Right hindlimb (tissue), 1 donor: ENCODE data around the gene WDR35.

ENCODE experiments used
- DNase-seq: peaks from one replicate; pipeline ENCODE4 v3.0.0-alpha.2; 2018

WDR35 gene

DNA sequence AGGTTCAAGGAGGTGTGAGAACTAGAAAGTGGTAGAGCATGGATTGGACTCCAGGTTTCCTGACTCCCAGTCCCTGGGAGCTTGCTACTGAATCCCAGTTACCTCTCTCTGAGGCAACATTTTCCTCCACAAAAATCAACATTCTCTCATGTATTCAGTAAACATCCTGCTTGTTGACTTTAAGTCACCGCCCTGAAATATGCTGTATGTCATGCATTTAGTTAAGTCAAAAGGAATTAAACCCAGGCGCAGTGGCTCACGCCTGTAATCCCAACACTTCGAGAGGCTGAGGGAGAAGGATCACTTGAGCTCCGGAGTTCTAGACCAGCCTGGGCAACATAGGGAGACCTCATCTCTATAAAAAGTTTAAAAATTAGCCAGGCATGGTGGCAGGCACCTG, 18.8 kb upstream of the WDR35 start:
- no peak for DNase-seq

DNA sequence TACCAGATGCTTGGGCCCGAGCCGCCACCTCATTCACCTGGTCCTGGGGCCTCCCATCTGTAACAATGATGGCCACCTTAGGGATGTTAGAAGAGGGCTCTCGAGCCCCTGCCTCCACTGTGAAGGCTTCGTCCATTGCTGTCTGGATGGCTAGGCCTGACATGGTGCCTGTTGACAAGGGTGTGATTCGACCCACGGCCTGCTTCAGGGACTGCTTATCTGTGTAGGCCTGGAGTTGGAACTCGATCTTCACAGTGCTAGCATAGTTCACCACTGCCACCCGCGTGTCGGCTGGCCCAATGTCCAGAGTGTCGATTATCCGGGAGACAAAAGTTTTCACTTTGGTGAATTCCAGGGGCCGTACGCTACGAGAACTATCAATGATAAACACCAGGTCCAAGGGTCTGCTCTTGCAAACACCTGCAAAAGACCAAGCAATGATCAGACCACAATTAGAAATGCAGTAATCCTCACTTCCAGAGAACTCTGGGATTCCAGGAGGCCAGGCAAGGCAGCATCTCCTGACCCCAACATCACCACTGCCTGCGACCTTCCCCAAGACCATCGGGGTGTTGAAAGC, 16.1 kb upstream of the WDR35 start:
- no peak for DNase-seq

DNA sequence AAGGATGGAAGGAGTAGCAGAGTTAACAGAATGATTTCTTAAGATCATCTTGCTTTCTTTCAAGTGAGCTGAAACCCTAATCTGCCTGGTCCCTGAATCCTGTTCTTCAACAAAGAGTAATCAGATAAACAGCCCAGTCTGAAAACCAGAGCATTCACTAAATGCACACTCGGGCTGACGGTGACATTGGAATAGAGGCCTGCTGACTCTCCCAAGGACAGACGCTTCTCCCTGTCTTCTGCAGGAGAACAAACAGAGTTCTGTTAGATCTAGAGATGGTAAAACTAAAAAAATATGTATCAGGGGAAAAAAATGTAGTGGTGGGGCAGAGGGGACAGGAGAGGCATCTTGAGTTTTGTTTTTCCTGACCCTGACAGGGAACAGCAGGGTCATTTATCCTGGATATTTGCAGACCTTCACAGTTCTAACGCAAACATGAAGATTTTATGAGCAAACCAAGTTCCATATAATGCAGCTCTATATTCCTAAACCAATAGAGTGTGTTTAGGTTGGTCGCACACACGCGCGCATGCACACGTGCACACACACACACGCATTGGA, 15.2 kb upstream of the WDR35 start:
- DNase-seq, result no peak

DNA sequence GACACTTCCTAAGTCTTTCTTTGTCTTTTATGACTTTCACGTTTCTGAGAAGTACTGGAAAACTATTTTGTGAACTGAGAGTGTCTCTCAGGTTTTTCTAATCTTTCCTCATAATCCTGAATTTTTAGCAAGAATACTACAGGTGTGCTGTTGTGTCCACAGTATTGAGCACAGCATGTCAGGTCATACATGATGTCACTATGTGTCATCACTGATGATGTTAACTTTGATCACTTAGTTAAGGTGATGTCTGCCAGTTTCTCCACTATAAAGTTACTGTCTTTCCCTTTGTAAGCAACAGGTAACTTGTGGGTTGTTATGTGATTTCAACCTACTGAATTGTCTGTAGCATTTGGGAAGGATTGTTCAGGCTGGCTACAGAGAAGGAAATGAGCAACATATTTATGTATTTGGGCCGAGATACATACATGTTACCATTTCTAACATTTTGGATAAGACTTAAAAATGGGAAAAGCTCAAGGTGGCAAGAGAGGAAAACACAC, 11.5 kb upstream of the WDR35 start:
- DNase-seq, result no peak

DNA sequence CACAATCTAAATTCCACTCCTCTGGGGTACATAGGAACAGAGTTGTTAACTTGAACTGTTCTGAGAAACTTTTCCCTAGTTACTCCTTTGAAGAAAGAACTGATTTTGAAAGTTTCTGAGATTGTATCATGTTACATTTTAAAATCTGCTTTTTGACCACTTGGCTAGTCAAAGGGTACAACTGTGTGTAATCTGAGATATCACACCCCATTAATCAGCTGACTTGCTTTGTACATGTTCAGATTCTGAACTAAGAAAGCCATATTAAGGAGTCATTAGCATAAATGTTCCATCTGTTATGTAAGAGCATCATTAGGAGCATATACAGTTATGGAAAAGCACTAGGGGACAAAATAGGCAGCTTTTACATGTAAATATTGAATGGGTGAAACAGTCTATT, 3.8 kb upstream of the WDR35 start:
- no peak for DNase-seq

DNA sequence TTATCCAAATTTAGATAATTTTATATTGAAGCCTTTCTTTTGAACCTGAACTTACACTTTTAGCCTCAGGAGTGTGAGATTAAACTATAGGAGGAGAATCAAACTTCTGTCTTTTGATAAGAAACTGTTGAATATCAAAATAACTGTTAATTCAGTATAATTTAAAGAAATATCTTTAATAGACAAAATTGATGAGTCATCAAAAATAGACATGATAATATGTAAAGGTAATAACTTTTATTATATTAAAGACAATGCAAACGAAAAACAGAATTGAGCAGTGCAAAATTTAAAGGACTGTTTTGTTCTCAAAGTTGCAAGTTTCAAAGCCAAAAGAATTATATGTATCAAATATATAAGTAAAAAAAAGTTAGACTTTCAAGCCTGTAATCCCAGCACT, 2.0 kb upstream of the WDR35 start:
- DNase-seq, result no peak

DNA sequence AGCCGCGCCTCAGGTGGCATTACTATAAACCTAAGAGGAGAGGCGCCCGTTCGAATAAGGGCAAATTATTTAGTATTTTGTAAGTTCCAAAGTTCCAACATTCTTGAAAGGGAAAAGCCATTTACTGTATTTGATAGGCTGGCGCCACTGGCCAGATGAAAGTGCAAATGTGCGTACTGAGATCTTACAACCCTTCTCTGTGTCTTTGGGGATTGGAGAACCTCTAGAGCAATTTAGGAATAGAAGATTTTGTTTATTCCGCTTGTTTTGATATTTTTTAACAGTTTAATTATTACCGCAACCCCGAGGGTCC, 467 bp upstream of the WDR35 start:
- DNase-seq, result no peak

DNA sequence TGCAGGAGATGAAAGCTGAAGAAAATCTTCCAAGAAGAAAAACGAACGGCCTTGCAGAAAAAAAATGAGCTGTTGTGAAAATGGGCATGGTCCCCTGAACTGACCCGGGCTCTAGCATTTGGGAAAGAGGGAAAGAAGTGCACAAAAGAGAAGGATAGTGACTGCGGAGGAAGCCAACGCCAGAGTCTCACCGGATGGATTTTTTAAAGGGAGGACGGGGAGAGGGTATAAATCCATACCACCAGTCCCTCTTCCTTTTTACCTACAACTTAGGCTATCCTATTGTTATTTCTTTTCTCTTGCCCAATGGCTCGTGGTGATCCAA, 601 bp downstream of the WDR35 start:
- no peak for DNase-seq

DNA sequence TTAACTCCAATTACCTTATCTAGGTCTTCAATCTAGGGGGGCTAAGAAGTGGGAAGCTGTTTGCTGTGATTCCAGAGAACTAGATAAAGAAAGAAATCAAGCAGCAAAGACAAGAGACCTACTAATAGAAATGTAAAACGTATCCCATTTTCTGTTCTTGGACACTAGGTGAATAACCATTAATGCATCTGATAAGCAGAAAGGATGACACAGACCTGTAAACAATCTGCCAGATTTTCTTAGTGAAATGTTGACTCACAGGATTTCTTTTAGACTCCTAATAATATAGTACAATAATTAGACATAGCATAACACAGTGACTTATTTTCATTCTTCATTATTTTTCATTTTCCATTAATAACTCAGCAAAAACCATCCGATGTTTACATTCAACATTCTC, 1.3 kb downstream of the WDR35 start:
- no peak for DNase-seq

DNA sequence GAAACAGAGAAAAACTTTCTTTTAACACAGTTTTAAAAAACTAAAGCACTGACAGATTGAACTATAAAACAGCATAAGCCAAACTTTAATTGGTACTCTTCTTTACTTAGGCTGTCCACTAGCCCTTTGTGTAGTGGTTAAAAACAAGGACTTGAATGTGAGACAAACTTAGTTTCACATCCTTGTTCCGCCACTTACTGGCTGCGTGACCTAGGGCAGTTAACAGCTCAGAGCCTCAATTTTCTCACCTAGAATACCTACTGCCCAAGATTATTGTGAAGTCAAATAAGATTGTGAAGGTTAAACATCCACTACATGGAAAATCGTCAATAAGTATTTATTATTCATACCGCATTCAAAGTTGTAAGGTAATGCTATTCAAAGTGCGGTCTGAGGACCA, 2.0 kb downstream of the WDR35 start:
- no peak for DNase-seq

DNA sequence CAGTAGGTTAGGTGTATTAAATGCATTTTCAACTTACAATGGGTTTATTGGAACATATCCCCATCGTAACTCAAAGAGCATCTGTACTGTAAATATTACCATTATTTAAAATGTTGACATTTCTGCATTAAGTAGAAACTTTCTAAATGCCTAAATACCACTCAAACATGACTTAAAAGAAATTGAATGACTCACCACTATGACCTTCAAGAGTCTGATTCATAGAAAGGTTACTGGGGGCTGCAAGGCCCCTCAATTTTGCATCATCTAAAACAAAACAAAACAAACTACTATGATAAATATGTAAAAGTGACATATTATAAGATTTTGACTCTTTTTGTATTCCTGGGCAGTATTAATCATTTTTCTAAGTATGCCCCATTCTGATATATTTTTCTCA, 7.6 kb downstream of the WDR35 start:
- no peak for DNase-seq

DNA sequence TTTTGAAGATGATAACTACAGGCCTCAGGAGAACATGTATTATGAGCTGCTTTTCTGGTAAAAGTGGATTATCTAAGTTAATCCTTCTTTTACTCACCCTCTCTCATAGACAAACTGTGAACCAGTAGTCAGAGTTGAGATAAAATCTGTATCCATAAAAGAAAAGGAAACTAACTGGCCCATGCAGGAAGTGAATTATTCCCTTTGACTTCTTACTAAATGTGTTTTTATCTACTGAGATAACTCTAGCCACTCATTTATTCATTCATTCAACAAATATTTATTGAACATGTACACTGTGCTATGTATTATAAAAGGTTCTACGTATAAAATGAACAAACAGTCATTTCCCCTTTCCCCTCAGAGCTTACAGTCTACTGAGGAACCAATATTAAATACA, 10.0 kb downstream of the WDR35 start:
- no peak for DNase-seq

DNA sequence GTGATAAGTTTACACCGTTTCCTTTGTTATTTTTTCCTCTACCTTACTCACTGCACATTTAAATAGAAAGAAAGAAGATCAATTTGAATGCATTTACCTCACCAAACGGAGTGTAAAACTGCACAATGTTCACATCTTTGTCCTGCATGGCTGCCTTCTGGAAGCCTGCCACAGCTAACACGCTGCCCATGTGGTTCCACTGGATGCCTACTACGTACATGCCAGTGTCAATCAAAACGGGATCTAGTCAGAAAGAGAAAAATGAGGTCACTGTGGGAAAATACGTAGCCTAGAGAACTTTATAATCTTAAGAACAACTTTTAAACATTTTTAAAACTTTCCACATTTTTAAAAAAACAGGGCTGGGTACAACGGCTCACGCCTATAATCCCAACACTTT, 16.4 kb downstream of the WDR35 start:
- no peak for DNase-seq

DNA sequence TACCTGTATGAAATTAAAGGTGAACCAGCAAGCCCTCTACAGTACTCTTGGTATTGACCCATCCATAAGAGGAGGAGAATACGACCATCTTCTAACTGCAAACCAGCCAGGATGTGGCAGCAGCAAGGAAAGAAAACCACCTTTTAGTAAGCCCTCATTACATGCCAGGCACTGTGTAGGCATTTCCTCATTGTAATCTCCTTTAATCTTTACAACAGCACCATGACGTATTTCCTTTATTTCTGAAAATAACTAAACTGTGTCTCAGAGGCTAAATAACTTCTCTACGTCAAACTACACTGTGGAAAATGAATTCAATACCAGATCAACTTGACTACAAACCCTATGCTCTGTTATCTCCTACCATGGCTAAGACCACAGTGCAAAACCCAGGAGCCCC, 18.2 kb downstream of the WDR35 start:
- DNase-seq, result no peak

DNA sequence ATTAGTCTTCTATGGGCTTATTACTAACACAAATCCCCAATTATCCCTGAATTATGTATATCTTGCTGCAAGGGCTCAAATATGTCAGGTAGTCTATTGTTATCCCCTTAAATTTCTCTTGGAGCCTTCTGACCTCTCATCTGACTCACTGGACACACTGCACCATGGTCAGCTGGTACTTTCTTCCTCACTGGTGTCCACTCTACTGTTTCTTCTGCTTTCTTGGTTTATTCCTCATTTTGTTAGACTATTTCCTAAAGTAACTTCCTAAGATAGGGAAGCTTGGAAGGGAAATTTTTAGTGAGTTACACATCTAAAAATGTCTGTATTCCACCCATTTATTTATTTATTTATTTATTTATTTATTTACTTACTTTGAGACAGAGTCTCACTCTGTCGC, 26.5 kb downstream of the WDR35 start:
- no peak for DNase-seq

DNA sequence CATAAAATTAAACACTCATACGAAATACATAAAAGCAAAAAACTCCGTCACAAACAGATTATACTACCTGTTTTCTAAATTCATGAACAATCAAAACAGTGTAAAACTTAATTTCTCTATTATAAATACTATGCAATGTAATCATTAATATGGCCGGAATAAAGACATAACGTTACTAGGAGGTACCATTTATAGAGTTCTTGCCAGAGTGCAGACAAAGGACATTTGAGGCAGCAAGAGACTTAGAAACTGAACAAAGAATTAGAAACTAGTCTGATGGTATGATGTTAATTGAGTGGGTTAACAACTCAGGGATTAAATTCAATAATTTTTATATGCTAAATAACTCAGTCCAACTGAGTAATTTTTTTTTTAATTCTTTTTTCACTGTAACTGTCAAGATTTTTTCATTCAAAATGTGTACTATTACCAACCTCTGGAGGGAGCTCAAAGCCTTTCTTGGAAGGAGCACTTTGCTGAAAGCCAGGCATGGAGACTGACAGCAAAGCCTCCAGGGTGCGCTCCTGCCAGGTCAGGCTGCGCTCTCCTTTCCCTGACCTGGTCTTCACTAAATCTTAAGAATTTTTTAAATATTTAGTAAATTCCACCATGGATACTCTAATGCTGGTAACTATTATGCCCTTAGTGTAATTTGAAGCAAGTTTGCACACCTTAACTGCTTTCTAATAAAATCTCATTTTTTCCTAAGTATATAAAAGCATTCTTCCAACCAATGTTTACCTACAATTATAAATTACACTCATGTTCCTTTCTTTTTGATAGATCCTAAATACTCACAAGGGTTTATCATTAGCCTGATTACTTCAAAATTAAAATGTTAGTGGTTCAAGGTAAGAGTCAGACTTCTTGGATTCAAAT, 34.1 kb downstream of the WDR35 start:
- peak; percentile 61 for DNase-seq

DNA sequence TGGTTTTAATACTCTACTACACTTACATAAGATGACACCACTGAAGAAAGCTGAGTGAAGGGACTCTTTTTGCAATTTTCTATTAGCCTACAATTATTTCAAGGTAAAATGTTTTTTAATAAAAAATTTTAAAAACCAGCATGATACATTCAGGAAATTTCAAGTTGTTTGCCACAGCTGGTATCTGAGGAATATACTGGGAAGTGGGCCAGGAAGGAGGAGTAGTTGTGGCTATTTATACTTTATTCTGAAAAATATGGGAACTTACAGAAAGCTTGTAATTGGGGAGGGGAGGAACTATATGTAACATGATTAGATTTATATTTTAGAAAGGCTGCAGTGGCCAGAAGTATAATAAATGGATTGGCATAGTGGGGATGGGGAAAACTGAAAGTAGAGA, 40.8 kb downstream of the WDR35 start:
- peak; percentile 25 for DNase-seq

DNA sequence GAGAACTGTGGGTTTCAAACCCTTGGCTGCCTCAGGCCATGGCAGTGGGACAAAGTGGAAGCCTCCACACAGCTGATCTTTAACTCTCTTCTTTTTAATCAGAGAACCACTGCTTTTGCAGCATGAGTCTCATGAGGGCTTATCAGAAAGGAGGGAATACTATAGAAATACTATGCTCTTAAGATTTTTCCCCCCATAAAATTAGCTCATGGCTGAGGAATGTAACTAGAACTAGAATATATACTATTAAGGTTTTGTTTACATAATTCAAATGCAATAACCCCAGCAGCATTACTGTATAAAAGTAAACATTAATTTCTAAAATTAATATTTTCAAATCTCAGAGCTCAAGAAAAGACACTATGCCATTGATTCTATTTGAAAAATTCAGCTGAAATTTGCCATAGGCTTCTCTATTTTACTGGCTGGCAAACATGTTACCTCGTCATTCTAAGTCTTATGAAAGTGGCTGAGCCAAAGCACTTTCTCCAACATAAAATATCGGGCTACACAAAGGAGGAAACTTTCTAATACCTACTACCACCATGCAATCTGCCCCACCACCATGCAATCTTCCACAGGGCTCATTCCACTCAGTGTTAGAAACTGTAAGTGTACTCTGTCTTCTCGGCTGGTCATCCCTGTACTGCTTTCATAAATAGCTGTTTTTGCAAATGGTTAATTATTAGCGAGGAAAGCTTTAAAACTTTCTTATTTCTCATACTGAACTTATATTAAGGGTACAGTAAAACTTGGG, 42.5 kb downstream of the WDR35 start:
- DNase-seq, result no peak

DNA sequence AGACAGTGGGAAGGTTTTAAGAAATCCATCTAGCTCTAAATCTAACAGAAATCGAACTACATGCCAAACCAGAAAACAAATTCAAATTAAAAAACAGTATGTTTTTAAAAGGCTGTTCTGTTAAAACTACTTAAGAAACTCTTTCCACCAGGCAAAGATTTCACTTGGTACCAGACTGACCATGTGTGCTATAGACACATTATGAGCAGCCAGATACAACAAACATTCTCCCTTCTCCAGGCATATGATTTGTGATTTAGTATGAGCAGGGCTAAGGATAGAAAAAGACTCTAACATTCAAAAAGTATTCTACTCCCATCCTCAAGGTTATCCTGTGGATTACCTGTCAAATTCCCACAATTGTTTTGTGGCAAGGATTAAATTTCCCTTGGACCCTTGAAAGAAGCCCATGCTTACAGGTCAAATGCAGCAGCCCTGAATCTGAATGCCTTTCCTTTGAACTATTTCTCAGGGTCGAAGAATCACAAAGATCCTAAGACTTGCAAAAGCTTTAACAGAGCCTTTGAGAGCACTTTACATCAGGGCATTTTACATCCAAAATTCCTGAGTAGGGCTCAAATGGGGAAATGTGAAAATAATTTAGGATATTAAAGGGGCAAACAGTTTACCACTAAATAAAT, 45.6 kb downstream of the WDR35 start:
- DNase-seq, result no peak

DNA sequence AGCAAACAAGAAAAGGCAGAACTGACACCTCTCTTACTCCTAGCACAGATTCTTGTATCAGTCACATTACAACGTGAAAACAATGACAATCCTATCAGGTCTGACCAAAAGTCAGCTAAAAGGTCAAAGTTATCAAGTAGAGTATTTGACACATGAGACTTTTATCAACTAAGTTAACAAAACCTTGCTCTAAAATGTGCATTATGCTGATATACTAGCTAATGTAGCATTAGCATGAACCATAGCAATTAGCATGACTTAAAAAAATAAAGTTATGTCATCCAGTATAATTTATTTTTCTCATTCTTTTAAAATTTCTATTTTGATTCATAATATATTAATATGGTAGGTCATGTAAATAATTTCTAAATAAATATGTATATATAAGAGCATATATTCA, 46.7 kb downstream of the WDR35 start:
- DNase-seq, result no peak

DNA sequence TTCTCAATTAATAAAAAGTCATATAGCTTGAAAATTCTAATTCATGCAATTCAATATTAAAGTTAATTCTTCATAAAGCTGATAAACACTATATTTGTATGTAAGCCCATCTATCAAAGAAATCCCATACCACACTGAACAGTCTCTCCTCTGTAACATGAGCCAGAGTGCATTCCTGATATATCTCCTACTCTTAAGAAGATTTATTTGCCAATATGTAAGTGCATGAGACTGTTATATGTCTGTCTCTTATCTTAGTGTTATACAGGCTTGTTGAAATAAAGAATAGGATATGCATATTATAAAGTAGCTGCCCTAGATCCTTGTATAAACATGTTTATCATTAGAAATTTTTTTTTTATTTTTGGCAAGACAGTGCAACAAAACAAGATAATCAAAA, 47.7 kb downstream of the WDR35 start:
- DNase-seq, result no peak

DNA sequence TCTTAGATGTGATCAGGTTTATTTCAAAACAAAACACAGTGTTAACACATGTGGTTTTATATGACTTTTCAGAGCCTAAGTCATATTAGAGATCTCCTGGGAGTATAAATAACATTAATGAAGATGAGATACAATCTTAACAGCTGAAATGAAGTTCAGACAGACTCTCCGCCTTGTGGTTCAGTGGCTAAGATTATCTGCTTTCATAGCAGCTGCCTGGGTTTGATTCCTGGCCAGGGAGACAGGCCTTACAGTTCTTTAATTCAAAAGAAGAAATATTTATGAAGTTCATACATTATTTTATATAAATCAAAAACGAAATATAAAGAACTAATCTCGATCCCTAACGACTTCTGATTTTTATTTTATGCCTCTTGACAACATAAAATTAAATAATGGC, 52.9 kb downstream of the WDR35 start:
- no peak for DNase-seq

DNA sequence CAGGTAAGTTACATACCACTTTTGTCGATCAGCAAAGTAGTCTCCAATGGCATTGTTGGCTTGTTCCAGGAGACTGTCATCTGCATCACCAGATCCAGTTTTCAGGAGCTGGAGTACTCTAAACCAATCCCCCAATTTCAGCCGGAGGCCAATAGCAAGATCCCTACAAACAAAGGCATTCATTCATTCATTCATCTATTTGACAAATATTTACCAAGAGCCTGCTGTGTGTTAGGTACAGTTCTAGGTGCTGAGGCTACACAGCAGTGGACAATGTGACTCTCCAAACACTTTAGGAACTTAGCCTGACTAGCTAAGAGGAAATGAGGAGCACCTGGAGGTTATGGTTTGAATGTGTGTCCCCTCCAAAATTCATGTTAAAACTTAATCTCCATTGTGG, 53.7 kb downstream of the WDR35 start:
- no peak for DNase-seq
